GM12864 (cell line): ENCODE measurements around the gene OGFOD3.

Experiments
- DNase-seq: peaks from one replicate; pipeline ENCODE4 v3.0.0-alpha.2; 2011; ENCODE audit warnings: low read depth
- H3K4me3 ChIP-seq: 2 replicates; pipeline ENCODE4 v1.5.1; 2011; ENCODE audit warnings: mild to moderate bottlenecking, low read depth, low read length, control low read depth
- TF ChIP-seq, protein P1 (sequence below): IDR thresholded peaks from 2 replicates; pipeline ENCODE4 v1.5.1; 2011; ENCODE audit warnings: low read depth, mild to moderate bottlenecking, moderate library complexity, low read length, control low read depth, inconsistent platforms; ENCODE audit errors: missing control alignments

The OGFOD3 gene

DNA sequence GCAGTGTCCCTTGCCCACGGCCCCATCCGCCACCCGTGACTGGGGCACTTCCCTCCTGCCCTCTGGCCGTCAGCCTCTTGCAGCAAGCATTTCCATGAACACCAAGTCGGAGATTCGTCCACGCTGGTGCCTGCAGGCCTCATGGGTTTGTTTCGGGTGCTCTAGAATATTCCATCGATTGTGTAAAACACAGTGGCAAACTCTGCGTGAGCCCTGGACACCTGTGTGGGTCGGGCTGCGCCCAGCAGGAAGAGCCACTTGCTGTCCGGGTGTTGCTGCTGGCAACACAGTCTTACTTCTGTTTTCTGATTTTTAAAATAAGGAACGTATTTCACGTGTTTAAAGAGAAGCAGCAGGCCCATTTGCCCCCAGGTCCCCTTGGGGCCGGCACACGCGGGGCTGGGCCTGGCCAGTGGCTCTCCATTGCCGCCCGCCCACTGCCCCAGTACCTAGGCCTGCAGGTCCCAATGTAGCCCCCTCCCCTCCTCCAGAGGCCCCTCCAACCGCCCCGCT lies 22.1 kb upstream of the OGFOD3 start:
- TF ChIP-seq, protein P1, sequence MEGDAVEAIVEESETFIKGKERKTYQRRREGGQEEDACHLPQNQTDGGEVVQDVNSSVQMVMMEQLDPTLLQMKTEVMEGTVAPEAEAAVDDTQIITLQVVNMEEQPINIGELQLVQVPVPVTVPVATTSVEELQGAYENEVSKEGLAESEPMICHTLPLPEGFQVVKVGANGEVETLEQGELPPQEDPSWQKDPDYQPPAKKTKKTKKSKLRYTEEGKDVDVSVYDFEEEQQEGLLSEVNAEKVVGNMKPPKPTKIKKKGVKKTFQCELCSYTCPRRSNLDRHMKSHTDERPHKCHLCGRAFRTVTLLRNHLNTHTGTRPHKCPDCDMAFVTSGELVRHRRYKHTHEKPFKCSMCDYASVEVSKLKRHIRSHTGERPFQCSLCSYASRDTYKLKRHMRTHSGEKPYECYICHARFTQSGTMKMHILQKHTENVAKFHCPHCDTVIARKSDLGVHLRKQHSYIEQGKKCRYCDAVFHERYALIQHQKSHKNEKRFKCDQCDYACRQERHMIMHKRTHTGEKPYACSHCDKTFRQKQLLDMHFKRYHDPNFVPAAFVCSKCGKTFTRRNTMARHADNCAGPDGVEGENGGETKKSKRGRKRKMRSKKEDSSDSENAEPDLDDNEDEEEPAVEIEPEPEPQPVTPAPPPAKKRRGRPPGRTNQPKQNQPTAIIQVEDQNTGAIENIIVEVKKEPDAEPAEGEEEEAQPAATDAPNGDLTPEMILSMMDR, result no peak
- DNase-seq, result no peak
- no peak overlapping the region for H3K4me3 ChIP-seq

DNA sequence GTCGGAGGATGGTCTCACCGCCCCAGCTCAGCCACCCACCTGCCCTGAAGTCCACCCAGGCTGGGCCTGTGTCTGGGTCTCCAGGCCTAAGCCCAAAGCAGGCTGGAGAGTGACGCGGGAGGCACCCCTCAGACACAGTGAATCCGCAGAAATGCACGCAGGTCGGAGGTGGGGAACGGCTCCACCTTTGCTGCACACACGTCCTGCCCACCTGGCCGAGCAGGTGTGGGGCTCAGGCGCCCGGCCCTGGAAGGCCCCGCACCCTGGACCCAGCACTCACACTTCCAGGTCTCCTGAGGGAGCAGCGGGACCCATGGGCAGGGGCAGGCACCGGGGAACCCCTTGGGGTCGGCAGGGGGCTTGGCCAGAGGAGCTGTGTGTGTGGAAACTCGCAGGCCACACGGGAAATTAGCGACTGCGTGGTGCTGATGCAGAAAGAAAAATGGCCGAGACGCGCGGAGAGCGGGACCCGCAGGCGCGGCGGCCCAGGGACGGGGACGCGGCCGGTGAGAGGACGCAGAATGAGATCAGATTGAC lies 21.5 kb upstream of the OGFOD3 start:
- DNase-seq, result no peak
- TF ChIP-seq, protein P1, result no peak
- no peak overlapping the region for H3K4me3 ChIP-seq

DNA sequence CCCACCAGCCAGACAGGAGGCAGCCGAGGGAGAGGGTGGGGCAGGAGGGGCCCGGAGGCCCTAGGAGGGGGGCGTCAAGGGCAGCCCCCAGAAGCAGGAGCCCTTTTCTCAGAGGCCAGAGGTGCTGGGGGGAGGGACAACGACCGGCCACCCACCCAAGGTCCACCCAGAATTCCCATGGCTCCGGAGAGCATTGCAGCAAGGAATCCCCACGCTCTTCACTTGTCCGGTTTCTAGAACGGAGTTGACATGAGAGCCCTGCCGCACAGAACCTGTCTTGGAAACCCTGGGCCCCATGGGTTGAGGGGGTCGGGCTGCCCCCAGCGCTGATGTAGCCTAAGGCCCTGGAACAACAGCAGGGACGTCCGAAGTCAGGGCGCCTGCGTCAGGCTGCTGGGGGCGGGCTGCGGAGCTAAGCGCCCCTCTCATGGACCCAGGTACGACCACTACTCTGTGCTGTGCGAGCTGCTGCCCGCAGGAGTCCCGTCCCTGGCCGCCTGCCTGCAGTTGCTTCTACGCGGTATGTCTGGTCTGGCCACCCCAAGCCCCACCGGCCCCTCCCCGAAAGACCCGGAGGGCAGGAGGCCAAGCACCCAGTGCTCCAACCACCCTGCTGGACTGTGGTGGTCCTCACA lies 20.9 kb upstream of the OGFOD3 start:
- no peak for DNase-seq
- TF ChIP-seq, protein P1, result no peak
- H3K4me3 ChIP-seq, result no peak overlapping the region

DNA sequence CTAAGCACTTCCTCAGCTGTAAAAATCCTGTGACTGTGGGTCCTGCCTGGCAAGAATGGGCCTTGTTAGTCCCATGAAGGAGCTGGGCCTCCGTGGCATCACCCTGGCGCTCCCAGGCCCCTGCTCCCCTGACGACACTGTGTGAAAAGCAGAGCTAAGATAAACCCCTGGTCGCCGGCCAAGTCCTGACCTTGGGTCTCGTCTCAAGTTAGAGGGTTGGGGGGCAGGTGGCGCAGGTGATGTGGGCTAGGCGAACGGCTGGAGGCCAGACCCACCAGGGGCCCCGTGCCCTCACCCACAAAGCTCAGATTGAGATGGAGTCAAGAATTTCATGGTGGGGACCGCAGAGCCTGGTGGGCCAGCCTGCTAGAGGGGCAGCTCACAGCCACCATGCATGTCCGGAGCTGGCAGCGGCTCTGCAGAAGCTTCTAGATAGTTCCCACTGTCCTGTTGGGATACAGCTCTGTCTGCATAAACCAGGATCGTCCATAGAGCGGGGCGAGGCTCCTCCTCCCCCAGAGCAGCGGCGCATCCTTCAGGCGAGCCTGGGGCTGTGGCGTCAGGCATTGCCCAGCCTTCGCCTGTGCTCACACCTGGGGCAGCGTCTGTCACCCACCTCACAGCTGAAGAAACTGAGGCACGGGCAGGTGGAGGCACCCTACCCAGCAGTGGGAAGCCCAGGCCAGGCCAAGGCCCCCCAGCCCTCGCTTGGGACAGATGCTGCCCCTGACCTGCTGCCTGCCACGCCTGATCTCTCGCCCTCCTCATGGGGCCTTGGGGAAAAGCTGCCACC lies 20.2 kb upstream of the OGFOD3 start:
- TF ChIP-seq, protein P1, result no peak
- H3K4me3 ChIP-seq, result no peak overlapping the region
- DNase-seq, result no peak

DNA sequence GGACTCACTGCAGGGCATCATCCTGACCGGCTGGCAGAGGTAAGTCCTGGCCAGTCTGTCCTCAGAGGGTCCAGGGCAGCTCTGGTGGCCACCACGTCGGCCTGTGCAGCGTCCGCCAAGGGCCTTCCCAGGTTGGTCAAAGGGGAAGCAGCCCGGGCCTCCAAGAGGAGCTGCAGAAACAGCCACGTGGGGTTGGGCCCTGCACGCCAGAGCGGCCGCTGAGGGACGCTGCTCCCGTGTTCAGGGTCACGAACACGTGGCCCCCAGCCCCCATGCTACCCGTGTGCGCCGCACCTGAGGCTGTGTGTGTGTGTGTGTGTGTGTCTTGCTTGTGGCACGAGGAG lies 18.9 kb upstream of the OGFOD3 start:
- no peak for DNase-seq
- TF ChIP-seq, protein P1, result no peak
- H3K4me3 ChIP-seq, result no peak overlapping the region

DNA sequence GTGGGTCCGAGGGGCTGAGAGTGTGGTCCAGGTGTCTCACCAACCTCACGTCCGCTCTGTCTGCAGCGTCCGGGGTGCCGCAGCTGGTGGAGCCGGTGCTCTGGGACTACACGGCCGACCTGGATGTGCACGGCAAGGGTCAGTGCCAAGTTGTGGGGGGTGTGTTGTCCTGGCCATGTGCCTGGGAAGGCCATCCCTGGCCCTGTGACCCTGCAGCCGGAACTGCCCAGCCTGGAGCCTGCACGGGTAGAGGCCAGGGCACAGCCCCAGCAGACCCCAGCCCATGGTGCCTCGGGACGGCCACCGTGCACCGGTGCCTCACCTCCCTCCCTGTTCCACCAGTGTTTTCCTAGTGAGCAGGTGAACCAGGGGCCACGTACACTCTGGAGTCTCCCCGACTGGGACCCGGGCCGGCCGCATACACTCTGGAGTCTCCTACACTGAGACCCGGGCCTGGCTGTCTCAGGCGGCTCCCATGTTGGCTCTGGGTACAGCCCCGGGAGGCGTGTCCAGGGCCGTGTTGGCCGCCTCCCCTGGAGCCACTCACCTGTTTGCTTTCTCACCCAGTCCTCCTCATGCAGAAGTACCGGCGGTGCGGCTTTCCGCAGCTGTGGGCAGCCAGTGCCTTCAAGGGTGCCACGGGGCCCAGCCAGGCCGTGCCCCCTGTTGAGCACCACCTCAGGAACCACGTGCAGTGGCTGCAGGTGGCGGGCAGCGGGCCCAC lies 18.4 kb upstream of the OGFOD3 start:
- TF ChIP-seq, protein P1, result no peak
- H3K4me3 ChIP-seq, result no peak overlapping the region
- no peak for DNase-seq
